Gastrocnemius medialis (tissue), 4 donors: ENCODE data around the gene CALML5.
"Not testable (repeated sequence)": the region's sequence is repeated elsewhere in the genome, so short reads cannot be mapped to it uniquely, and the experiment has no call there.

Experiments used
- CTCF ChIP-seq, 5 experiments: fragments of 450-650 bp in 3 of 5; fragments of 200-600 bp in 2 of 5; sonication (generic) in 2 of 5; IDR thresholded peaks in 4 of 5; conservative IDR thresholded peaks in 1 of 5; 1 replicate in 4 of 5; 2 replicates in 1 of 5; pipeline ENCODE4 v1.5.1; 2016 to 2019; ENCODE audit warnings: antibody characterized with exemption in 5 of 5, mild to moderate bottlenecking in 3 of 5, moderate library complexity in 3 of 5
- POLR2A ChIP-seq, 2 donors: fragments of 450-650 bp; IDR thresholded peaks; one replicate each; pipeline ENCODE4 v1.6.1; 2017; ENCODE audit warnings: antibody characterized with exemption in 2 of 2, mild to moderate bottlenecking in 2 of 2, moderate library complexity in 2 of 2

GRCh38 chr10:5475088-5475487 lies 24.3 kb downstream of the CALML5 start:
- TF ChIP-seq CTCF (IDR thresholded peaks at IDR 0.05 in 4 of 5, conservative IDR thresholded peaks at IDR 0.05 in 1 of 5); POLR2A (IDR thresholded peaks at IDR 0.05): not testable (repeated sequence)
